Epithelial cell of prostate (primary cell): ENCODE data around the gene OR7A5.
"Not testable (repeated sequence)": the region's sequence is repeated elsewhere in the genome, so short reads cannot be mapped to it uniquely, and the experiment has no call there.

ENCODE experiments used
- DNase-seq: peaks from one replicate; pipeline ENCODE4 v3.0.0-alpha.2; 2011; ENCODE audit warnings: low read depth, low spot score
- H3K27ac ChIP-seq: fragments of 450-650 bp; 2 replicates; pipeline ENCODE4 v1.5.1; 2017; ENCODE audit warnings: mild to moderate bottlenecking

The OR7A5 gene

GRCh38 chr19:14786421-14786851, 48.5 kb downstream of the OR7A5 start:
- no peak overlapping the region for H3K27ac ChIP-seq
- no peak for DNase-seq

- peak; percentile 63 for DNase-seq
- peak overlapping the region; percentile 58 for H3K27ac ChIP-seq
These were observed 49.7 kb downstream of the OR7A5 start for GRCh38 chr19:14785102-14785793.

- peak overlapping the region; percentile 58 for H3K27ac ChIP-seq
- peak; percentile 33 for DNase-seq
These were observed 50.3 kb downstream of the OR7A5 start for GRCh38 chr19:14784730-14785101.

- H3K27ac ChIP-seq, DNase-seq: not testable (repeated sequence)
These were observed 51.5 kb downstream of the OR7A5 start for GRCh38 chr19:14783410-14783998.

- no peak for DNase-seq
These were observed 52.2 kb downstream of the OR7A5 start for GRCh38 chr19:14782626-14783409.

GRCh38 chr19:14781713-14782536, 53.1 kb downstream of the OR7A5 start:
- H3K27ac ChIP-seq, DNase-seq: not testable (repeated sequence)

More at GRCh38 chr19:14782626-14783409, 52.2 kb downstream of the OR7A5 start:
- H3K27ac ChIP-seq, result no peak overlapping the region

GRCh38 chr19:14780622-14781225, 54.3 kb downstream of the OR7A5 start:
- DNase-seq, result not testable (repeated sequence)

GRCh38 chr19:14779151-14779550, 55.8 kb downstream of the OR7A5 start:
- no peak for DNase-seq
- no peak overlapping the region for H3K27ac ChIP-seq

More at GRCh38 chr19:14780622-14781225, 54.3 kb downstream of the OR7A5 start:
- not testable (repeated sequence) for H3K27ac ChIP-seq

- not testable (repeated sequence) for DNase-seq, H3K27ac ChIP-seq
These were observed 56.7 kb downstream of the OR7A5 start, which contains the start of gene ADGRE2 for GRCh38 chr19:14778110-14778845. ADGRE2 (minus strand) TSS chr19:14778560; CDS start chr19:14776756, 1,804 bp downstream.

- not testable (repeated sequence) for DNase-seq, H3K27ac ChIP-seq
These were observed 57.3 kb downstream of the OR7A5 start for GRCh38 chr19:14777645-14778044.
